Heart left ventricle (tissue), 13 donors: ENCODE measurements around the gene USP9Y.

Experiments used
- POLR2A ChIP-seq, 2 donors: fragments of 450-650 bp; IDR thresholded peaks; one replicate each; pipeline ENCODE4 v1.6.1; 2017; ENCODE audit warnings: antibody characterized with exemption in 2 of 2, mild to moderate bottlenecking in 2 of 2, moderate library complexity in 2 of 2
- TF ChIP-seq, protein P1 (sequence below), 12 donors: fragments of 200-600 bp; sonication (generic) in 4 of 12; IDR thresholded peaks; one replicate each; pipeline versions ENCODE4 v1.5.0 to v1.8.0; 2018 to 2022; ENCODE audit warnings: antibody characterized with exemption in 12 of 12, mild to moderate bottlenecking in 5 of 12
- donor health status: ischemic (EF 13 %, LVEDD 7.1; RV severe dilation, severe dysfunction).
- donor health status: DM: no; HTN: yes; CAD: no.
- donor health status: DM: no; HTN: no; CAD: no.
- donor health status: ischemic (EF 25% LVEDD 6.9; RV normal size, moderate dysfunction).
- donor health status: ischemic (EF 25% LVEDD 5.7; RV mildly dilated, moderate dysfunction).
- donor health status: ischemic (EF 35%, LVEDD 5.7; RV mildly dilated, moderate dysfunction).
- donor health status: nonischemic (EF 11% LVEDD 7.7; RV severe dilation, severe dysfunction).
- donor health status: DM: yes; HTN: yes; CAD: no.
- donor health status: PGD.
- donor health status: ischemic (EF 29% LVEDD 5.4; RV normal size, mild dysfunction).
- donor health status: nonischemic (EF 23%, LVEDD 6.1; RV moderate dilation, normal function).

DNA sequence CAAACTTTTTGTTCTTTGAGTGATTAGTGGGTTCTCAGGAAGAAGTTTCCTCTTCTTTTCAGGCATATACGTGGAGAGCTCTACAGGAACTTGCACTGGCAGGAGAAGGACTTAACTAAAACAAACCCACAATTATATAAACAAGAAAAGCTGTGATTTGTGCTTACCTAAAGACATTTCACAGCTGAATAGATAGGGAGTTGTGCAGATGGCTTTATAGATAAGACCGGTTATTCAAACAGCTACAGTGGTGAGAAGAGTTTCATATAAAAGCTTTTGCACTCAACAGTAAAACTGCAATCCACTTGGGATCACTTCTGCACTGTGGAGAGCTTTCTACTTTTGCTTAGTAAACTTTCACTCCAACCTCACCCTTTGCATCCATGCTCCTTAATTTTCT, 197.6 kb downstream of the USP9Y start:
- TF ChIP-seq, protein P1, sequence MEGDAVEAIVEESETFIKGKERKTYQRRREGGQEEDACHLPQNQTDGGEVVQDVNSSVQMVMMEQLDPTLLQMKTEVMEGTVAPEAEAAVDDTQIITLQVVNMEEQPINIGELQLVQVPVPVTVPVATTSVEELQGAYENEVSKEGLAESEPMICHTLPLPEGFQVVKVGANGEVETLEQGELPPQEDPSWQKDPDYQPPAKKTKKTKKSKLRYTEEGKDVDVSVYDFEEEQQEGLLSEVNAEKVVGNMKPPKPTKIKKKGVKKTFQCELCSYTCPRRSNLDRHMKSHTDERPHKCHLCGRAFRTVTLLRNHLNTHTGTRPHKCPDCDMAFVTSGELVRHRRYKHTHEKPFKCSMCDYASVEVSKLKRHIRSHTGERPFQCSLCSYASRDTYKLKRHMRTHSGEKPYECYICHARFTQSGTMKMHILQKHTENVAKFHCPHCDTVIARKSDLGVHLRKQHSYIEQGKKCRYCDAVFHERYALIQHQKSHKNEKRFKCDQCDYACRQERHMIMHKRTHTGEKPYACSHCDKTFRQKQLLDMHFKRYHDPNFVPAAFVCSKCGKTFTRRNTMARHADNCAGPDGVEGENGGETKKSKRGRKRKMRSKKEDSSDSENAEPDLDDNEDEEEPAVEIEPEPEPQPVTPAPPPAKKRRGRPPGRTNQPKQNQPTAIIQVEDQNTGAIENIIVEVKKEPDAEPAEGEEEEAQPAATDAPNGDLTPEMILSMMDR (IDR thresholded peaks at IDR 0.05): no peak
- TF ChIP-seq POLR2A (IDR thresholded peaks at IDR 0.05): no peak
